Astrocyte (in vitro differentiated cells and primary cell): ENCODE measurements around the gene EIF1. TPM values are rescaled to one million over a fixed set of nuclear protein-coding genes. Genes with fewer than 3 reads are reported as not detected.

ENCODE experiments used
- DNase-seq: peaks from one replicate; pipeline ENCODE4 v3.0.0-alpha.2; 2010; ENCODE audit warnings: low read depth
- FAIRE-seq: peaks from 2 replicates; lab custom pipeline; 2011; peaks lifted over from hg19 to GRCh38; lab: Jason Lieb, UNC
- H2AFZ ChIP-seq: 2 replicates; pipeline ENCODE4 v1.6.0; 2012; ENCODE audit warnings: low read depth, low read length, inconsistent platforms
- H3K27ac ChIP-seq: 2 replicates; pipeline ENCODE4 v1.5.1; 2011; ENCODE audit warnings: low read depth, low read length, inconsistent platforms
- H3K27me3 ChIP-seq: 2 replicates; pipeline ENCODE4 v1.6.0; 2011; ENCODE audit warnings: low read length, inconsistent platforms; ENCODE audit not compliant: insufficient read depth
- H3K36me3 ChIP-seq: 2 replicates; pipeline ENCODE4 v1.5.1; 2011; ENCODE audit warnings: low read length, inconsistent platforms; ENCODE audit not compliant: insufficient read depth
- H3K4me1 ChIP-seq: 2 replicates; pipeline ENCODE4 v1.5.1; 2011; ENCODE audit warnings: low read length, inconsistent platforms; ENCODE audit not compliant: insufficient read depth
- H3K4me2 ChIP-seq: 2 replicates; pipeline ENCODE4 v1.6.0; 2012; ENCODE audit warnings: low read length, inconsistent platforms
- H3K4me3 ChIP-seq: 2 replicates; pipeline ENCODE4 v1.5.1; 2011; ENCODE audit warnings: low read depth, mild to moderate bottlenecking, low read length, inconsistent platforms; ENCODE audit not compliant: insufficient read depth
- H3K79me2 ChIP-seq: 2 replicates; pipeline ENCODE4 v1.6.0; 2012; ENCODE audit warnings: mild to moderate bottlenecking, low read length, inconsistent platforms; ENCODE audit not compliant: insufficient read depth
- H3K9ac ChIP-seq: 2 replicates; pipeline ENCODE4 v1.6.0; 2012; ENCODE audit warnings: mild to moderate bottlenecking, low read length, inconsistent platforms
- H3K9me3 ChIP-seq: 2 replicates; pipeline ENCODE4 v1.5.1; 2012; ENCODE audit warnings: low read depth, mild to moderate bottlenecking, low read length, inconsistent platforms; ENCODE audit not compliant: insufficient read depth
- H4K20me1 ChIP-seq: 2 replicates; pipeline ENCODE4 v1.6.0; 2012; ENCODE audit warnings: low read length, inconsistent platforms; ENCODE audit not compliant: insufficient read depth
- H3K27ac Mint-ChIP-seq: one replicate; pipeline ENCODE4 v1.8.0; 2021; ENCODE audit warnings: mild to moderate bottlenecking, mixed read lengths; ENCODE audit not compliant: unreplicated experiment
- H3K27me3 Mint-ChIP-seq: one replicate; pipeline ENCODE4 v1.8.0; 2021; ENCODE audit warnings: low read depth, mixed read lengths; ENCODE audit not compliant: unreplicated experiment
- H3K36me3 Mint-ChIP-seq: one replicate; pipeline ENCODE4 v1.8.0; 2021; ENCODE audit warnings: low read depth, mixed read lengths; ENCODE audit not compliant: unreplicated experiment
- H3K4me1 Mint-ChIP-seq: one replicate; pipeline ENCODE4 v1.8.0; 2021; ENCODE audit warnings: low read depth, mixed read lengths; ENCODE audit not compliant: unreplicated experiment
- H3K4me3 Mint-ChIP-seq: one replicate; pipeline ENCODE4 v1.8.0; 2021; ENCODE audit warnings: mild to moderate bottlenecking, moderate library complexity, mixed read lengths; ENCODE audit not compliant: unreplicated experiment
- H3K9me3 Mint-ChIP-seq: one replicate; pipeline ENCODE4 v1.8.0; 2021; ENCODE audit warnings: mild to moderate bottlenecking, mixed read lengths; ENCODE audit not compliant: unreplicated experiment
- CTCF ChIP-seq: IDR thresholded peaks from 2 replicates; pipeline ENCODE4 v1.5.1; 2011; ENCODE audit warnings: low read depth, mild to moderate bottlenecking, inconsistent platforms, low read length, moderate library complexity; ENCODE audit not compliant: insufficient read depth
- EZH2 ChIP-seq: IDR thresholded peaks from 2 replicates; pipeline ENCODE4 v1.6.1; 2012; ENCODE audit warnings: mild to moderate bottlenecking, low read length, inconsistent platforms; ENCODE audit not compliant: insufficient read depth
- total RNA-seq: library from RNA; stranded (reverse); gene quantifications from 2 replicates; pipeline ENCODE4 v1.2.1, GENCODE V29; 2021

Gene EIF1
- total RNA-seq, 1 donor from 2014 or later, result 767 TPM

DNA sequence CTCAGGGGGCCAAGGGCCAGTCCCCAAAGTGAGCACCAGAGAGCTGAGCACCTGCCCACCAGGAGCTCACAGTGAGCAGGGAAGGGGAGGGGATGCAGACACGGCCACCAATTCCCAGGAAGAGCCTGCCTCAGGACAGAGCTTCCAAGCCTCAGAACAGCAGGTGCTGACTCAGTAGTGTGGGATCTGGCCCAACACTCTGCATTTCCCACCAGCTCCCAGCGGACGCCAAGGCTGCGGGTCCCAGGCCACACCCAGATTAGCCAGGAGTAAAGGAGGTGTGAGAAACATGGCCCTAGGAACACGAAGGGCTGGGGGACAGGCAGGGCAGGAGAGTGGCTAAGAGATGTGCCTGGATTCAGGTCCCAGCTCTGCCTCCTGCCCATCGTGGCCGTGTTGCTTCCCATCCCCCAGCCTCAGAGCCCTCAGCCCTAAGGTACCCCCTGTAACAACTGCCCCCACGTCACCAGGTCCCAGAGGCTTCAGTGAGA is 28.4 kb upstream of the EIF1 start:
- peaks cover 18% of the 10 kb centered on the region for H3K27me3 Mint-ChIP-seq
- no peaks in the 10 kb centered on the region for H3K9me3 Mint-ChIP-seq
- Histone ChIP-seq H3K9me3 (no peaks in the 10 kb centered on the region), H4K20me1 (no peaks in the 10 kb centered on the region), H3K4me3 (no peak overlapping the region), H3K4me1 (no peaks in the 10 kb centered on the region), H3K27ac (no peak overlapping the region), H2AFZ (no peak overlapping the region), H3K9ac (no peak overlapping the region), H3K4me2 (no peak overlapping the region), H3K79me2 (no peaks in the 10 kb centered on the region), H3K36me3 (no peaks in the 10 kb centered on the region), H3K27me3 (no peaks in the 10 kb centered on the region)
- peaks cover 3% of the 10 kb centered on the region for H3K4me1 Mint-ChIP-seq
- no peak overlapping the region for H3K27ac Mint-ChIP-seq
- no peak for FAIRE-seq
- no peaks in the 10 kb centered on the region for H3K36me3 Mint-ChIP-seq
- no peak overlapping the region for H3K4me3 Mint-ChIP-seq
- DNase-seq, result no peak
- TF ChIP-seq CTCF, result no peak
- no peak for TF ChIP-seq EZH2

GRCh38 chr17:41663451-41664171 is 25.1 kb upstream of the EIF1 start:
- Mint-ChIP-seq H3K4me1 (peaks cover 2% of the 10 kb centered on the region), H3K27ac (no peak overlapping the region), H3K36me3 (no peaks in the 10 kb centered on the region), H3K27me3 (peaks cover 20% of the 10 kb centered on the region), H3K4me3 (no peak overlapping the region), H3K9me3 (no peaks in the 10 kb centered on the region)
- Histone ChIP-seq H3K27ac (no peak overlapping the region), H3K4me2 (no peak overlapping the region), H3K9ac (no peak overlapping the region), H3K36me3 (no peaks in the 10 kb centered on the region), H3K79me2 (no peaks in the 10 kb centered on the region), H3K4me3 (no peak overlapping the region), H4K20me1 (no peaks in the 10 kb centered on the region), H2AFZ (no peak overlapping the region), H3K9me3 (no peaks in the 10 kb centered on the region), H3K27me3 (no peaks in the 10 kb centered on the region), H3K4me1 (peaks cover 14% of the 10 kb centered on the region)
- FAIRE-seq (no peak), DNase-seq (no peak)
- TF ChIP-seq CTCF (no peak), EZH2 (no peak)

- peaks cover 2% of the 10 kb centered on the region for H3K4me1 Mint-ChIP-seq
- Histone ChIP-seq H3K79me2 (no peaks in the 10 kb centered on the region), H4K20me1 (no peaks in the 10 kb centered on the region), H3K27me3 (no peaks in the 10 kb centered on the region), H3K4me1 (peaks cover 14% of the 10 kb centered on the region), H3K27ac (no peak overlapping the region), H3K4me3 (no peak overlapping the region), H3K4me2 (no peak overlapping the region), H3K36me3 (no peaks in the 10 kb centered on the region), H3K9ac (no peak overlapping the region), H2AFZ (no peak overlapping the region), H3K9me3 (no peaks in the 10 kb centered on the region)
- peaks cover 20% of the 10 kb centered on the region for H3K27me3 Mint-ChIP-seq
- no peaks in the 10 kb centered on the region for H3K36me3 Mint-ChIP-seq
- no peak for TF ChIP-seq CTCF
- TF ChIP-seq EZH2, result no peak
- no peaks in the 10 kb centered on the region for H3K9me3 Mint-ChIP-seq
- no peak overlapping the region for H3K27ac Mint-ChIP-seq
- no peak for DNase-seq
- no peak overlapping the region for H3K4me3 Mint-ChIP-seq
- FAIRE-seq, result no peak
Measured at GRCh38 chr17:41664172-41664457, 24.6 kb upstream of the EIF1 start.
